Measurements from ENCODE around the gene SH3GL2. TPM values are rescaled to one million over a fixed set of nuclear protein-coding genes. Genes with fewer than 3 reads are reported as not detected.

SH3GL2 gene
- total RNA-seq, 4 donors from 2014 or later = 0.67 TPM; not detected in 3

- H3K4me1 ChIP-seq = no peaks in the 10 kb centered on the region
- H3K36me3 ChIP-seq = no peaks in the 10 kb centered on the region
- no peaks in the 10 kb centered on the region for H3K9me3 ChIP-seq
- H3K4me3 ChIP-seq = no peak overlapping the region
- no peak for DNase-seq
- no peak overlapping the region for H3K27ac ChIP-seq
- no peaks in the 10 kb centered on the region for H3K27me3 ChIP-seq
- no peak for TF ChIP-seq CTCF (IDR thresholded peaks at IDR 0.05)
- TF ChIP-seq POLR2A (IDR thresholded peaks at IDR 0.05) = no peak
Measured at GRCh38 chr9:17813798-17814197, 234.9 kb downstream of the SH3GL2 start.

- Histone ChIP-seq H3K4me1 (no peaks in the 10 kb centered on the region), H3K4me3 (no peak overlapping the region), H3K27ac (no peak overlapping the region), H3K9me3 (no peaks in the 10 kb centered on the region), H3K36me3 (no peaks in the 10 kb centered on the region), H3K27me3 (no peaks in the 10 kb centered on the region)
- TF ChIP-seq CTCF (IDR thresholded peaks at IDR 0.05) (no peak), POLR2A (IDR thresholded peaks at IDR 0.05) (no peak)
- DNase-seq = no peak
Measured at GRCh38 chr9:17816431-17817027, 237.7 kb downstream of the SH3GL2 start.

GRCh38 chr9:17824191-17824590 lies 245.3 kb downstream of the SH3GL2 start:
- Histone ChIP-seq H3K27me3 (no peaks in the 10 kb centered on the region), H3K36me3 (no peaks in the 10 kb centered on the region), H3K27ac (no peak overlapping the region), H3K4me1 (no peaks in the 10 kb centered on the region), H3K9me3 (no peaks in the 10 kb centered on the region), H3K4me3 (no peak overlapping the region)
- DNase-seq = no peak
- TF ChIP-seq CTCF (IDR thresholded peaks at IDR 0.05) (no peak), POLR2A (IDR thresholded peaks at IDR 0.05) (no peak)

DNA sequence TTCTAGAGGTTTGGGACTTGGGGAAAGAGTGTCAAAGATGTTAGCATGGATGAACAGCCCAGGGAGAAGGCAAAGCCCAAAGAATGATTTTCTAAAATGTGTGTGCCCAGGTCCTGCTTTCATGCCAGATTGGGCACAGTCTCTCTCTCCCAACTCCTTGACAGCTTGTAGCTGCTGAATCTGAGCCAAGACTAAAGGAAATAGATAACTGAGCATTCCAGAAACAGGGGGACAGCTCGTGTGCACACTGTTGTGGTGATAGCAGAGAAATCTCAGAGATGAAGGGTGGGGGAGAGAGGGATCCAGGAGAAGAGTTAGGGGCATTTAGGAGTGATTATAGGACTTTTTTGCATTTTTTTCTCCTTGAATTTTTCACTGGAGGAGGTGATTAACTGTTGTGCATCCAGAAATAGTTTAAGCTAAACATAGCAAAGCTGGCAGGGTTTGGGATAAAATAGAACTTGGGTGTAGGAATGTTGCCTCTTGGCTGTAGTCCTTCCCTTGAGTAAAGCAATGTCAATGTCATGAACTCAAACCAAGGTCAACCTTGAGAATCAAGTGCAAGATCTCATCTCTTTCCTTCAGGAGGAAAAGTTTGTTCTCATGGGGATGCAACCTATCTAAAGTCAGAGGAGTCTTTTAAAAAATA lies 245.9 kb downstream of the SH3GL2 start:
- Histone ChIP-seq H3K4me1 (no peaks in the 10 kb centered on the region), H3K27me3 (no peaks in the 10 kb centered on the region), H3K27ac (no peak overlapping the region), H3K4me3 (no peak overlapping the region), H3K36me3 (no peaks in the 10 kb centered on the region), H3K9me3 (no peaks in the 10 kb centered on the region)
- DNase-seq = no peak
- TF ChIP-seq POLR2A (IDR thresholded peaks at IDR 0.05) = no peak
- no peak for TF ChIP-seq CTCF (IDR thresholded peaks at IDR 0.05)

DNA sequence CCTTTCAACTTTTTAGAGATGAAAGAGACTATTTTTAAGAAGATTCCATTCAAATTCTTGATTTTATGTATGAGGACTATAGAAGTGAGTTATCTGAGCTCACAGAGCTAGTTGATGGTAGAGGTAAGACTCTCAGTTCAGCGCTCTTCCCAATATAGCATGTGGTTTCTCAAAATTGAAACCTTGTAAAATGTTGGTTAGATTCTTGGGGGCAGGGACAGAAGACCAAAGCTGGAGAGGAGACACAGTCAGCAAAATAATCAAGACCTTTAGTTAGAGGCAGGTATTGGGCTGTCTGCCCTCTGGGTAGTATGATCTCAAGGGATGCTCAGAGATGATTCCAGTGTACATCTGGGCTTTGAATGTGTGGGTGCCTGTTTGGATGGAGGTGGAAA lies 246.4 kb downstream of the SH3GL2 start:
- Histone ChIP-seq H3K27ac (no peak overlapping the region), H3K27me3 (no peaks in the 10 kb centered on the region), H3K4me3 (no peak overlapping the region), H3K9me3 (no peaks in the 10 kb centered on the region), H3K4me1 (no peaks in the 10 kb centered on the region), H3K36me3 (no peaks in the 10 kb centered on the region)
- TF ChIP-seq CTCF (IDR thresholded peaks at IDR 0.05) (no peak), POLR2A (IDR thresholded peaks at IDR 0.05) (no peak)
- DNase-seq = no peak

Data from Peyer's patch (tissue), 4 donors.